GM12875 (cell line): Measurements from ENCODE around the gene CD86.

Source experiments
- H3K4me3 ChIP-seq: one replicate; pipeline ENCODE4 v1.5.1; 2011; ENCODE audit warnings: low read depth, low read length, control low read depth
- TF ChIP-seq, protein P1 (sequence below): IDR thresholded peaks from 2 replicates; pipeline ENCODE4 v1.5.1; 2011; ENCODE audit warnings: low read depth, mild to moderate bottlenecking, control low read depth, inconsistent platforms, low read length, moderate library complexity, borderline replicate concordance; ENCODE audit not compliant: insufficient read depth

CD86 gene

DNA sequence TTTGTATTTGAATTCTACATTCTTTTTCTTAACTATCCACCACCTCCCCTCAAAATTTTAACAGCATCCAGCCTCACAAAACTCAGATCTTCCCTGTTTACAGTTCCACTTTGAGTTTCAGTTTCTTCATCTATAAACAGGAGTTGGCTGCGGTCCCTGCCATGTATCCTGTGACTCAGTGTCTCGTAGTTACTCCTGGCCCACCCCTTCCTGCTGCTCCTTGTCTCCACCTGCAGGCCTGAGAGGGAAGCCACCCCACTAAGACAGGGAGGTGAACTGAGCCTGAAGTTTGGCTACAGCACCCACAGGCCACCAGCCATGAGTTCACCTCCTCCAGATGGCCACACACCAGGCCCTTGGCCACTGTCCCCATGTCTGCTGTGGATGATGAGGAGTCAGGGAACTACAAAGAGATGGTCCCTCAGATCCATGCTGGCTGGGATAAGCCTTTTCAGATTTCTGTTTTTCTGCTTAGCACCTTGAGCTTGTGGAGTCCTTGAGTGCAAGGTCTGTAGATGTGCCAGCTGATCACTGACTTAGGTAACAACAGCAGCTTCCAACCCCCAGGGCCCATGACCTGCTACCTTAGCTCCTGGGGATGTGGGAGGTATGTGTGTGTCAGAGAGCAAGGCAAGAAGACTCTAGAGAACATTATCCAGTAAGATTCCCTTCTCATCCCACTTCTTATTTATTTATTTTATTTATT is 37.5 kb downstream of the CD86 start:
- no peak overlapping the region for H3K4me3 ChIP-seq
- TF ChIP-seq, protein P1, sequence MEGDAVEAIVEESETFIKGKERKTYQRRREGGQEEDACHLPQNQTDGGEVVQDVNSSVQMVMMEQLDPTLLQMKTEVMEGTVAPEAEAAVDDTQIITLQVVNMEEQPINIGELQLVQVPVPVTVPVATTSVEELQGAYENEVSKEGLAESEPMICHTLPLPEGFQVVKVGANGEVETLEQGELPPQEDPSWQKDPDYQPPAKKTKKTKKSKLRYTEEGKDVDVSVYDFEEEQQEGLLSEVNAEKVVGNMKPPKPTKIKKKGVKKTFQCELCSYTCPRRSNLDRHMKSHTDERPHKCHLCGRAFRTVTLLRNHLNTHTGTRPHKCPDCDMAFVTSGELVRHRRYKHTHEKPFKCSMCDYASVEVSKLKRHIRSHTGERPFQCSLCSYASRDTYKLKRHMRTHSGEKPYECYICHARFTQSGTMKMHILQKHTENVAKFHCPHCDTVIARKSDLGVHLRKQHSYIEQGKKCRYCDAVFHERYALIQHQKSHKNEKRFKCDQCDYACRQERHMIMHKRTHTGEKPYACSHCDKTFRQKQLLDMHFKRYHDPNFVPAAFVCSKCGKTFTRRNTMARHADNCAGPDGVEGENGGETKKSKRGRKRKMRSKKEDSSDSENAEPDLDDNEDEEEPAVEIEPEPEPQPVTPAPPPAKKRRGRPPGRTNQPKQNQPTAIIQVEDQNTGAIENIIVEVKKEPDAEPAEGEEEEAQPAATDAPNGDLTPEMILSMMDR: peak; percentile 88

DNA sequence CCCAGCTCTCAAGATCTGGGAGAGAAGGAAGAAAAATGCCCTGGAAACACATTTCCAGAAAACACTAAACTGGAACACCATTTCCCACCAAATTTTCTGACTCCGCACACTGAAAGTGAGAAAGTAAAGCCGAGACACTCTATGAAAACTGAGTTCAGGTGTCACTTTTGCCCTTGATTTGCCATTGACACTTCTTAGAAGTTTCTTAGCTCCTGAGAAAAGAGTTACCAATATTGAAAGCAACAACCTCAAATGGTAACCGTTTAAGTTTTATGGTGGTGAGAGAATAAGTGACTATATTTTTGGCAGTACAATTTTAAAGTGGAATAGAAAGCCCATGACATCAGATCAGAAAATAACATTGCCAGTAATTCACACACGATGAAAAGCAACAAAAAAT is 39.0 kb downstream of the CD86 start:
- H3K4me3 ChIP-seq: no peak overlapping the region
- TF ChIP-seq, protein P1: no peak

DNA sequence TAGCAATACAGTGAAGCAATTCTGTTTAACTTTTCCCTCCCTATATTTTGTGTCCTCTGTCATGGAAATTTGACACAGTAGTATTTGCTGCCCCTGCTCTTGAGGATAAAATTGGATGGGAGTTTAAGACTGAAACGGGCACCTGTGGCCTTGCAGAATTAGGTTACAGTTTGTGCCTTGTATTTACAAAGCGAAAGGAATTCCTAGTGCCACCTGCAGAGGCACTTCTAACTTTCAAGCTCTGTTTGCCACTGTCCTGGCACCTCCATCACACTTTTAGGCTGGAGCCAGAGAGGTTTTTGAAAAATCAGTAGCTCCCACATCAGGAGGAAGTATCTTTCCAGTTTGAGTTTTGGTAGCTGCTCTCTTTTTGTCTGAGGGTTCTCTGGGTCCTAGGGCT is 39.5 kb downstream of the CD86 start:
- H3K4me3 ChIP-seq: no peak overlapping the region
- TF ChIP-seq, protein P1: no peak

DNA sequence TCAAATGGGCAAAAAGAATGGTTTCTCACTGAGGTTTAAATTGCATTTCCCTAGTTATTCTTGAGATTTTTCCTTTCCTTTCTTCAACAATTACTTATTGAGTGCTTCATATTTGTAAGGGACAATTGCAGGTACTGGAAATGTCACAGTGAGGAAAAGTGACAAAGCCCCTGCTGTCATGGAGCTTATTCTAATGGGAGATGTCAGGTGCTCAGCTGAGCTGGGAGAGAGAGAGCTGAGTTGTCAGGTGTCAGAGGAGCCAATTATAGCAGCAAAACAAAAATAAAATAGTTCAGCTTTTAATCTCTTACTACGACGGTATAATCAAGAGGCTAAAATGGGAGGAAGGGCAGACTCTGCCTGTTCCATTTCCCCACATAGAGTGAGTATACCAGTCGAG is 42.0 kb downstream of the CD86 start:
- TF ChIP-seq, protein P1: no peak
- H3K4me3 ChIP-seq: no peak overlapping the region

DNA sequence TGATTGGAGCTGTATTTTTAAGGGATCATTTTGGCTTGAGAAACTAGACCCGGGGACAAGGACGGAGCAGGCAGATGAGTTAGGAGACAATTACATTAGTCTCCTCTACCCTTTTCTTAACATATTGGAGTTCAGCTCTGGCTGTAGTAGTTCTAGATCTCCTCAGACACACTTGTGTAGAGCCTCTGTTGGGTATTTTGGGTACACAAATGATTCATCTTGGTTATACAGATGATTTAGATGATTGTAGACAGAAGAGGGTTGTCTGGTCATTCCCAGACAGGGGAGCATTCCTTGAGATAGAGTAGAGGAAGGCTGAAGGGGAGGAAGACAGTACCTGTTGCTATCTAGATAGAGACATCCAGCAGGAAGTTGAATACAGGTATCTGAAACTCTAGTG is 43.4 kb downstream of the CD86 start:
- H3K4me3 ChIP-seq: no peak overlapping the region
- TF ChIP-seq, protein P1: no peak

DNA sequence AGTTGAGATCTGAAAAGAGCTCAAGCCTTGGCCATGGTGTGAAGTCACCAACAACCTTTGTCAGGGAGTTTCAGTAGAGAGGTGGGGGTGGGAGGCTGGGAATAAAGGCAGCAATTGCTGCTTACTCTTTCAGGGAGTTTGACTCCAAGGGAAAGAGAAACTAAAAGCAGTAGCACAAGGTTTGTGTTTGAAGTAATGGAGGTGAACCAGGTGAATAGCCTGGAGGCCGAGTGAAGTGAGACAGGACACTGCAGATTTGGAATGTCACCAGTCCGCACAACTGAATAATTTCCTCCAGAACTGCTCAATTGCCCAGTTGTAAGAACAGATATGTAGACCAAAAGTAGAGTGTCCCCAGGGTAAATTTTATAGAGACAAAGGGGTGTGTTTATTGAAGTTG is 44.1 kb downstream of the CD86 start:
- TF ChIP-seq, protein P1: no peak
- H3K4me3 ChIP-seq: no peak overlapping the region

DNA sequence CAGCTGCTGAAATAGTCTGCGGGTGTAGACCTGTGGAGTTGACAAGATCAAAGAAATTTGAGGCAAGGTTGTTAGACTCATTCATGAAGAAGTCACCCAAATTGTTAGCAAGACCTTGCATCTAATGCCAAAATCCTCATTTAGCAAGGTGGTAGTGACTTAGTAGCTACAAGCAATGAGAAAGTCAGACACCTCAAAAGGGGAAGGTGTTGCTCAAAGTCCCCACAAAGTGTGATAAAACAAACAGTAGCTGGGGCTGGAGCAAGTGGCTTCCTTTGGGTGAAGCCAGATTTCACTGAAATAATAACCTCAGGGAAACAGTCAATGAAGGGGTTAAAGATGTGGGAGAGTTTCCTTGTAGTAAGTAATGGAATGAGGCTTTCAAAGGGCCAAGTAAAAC is 44.9 kb downstream of the CD86 start:
- H3K4me3 ChIP-seq: no peak overlapping the region
- TF ChIP-seq, protein P1: no peak
